ENCODE measurements around the gene SLC35F3. TPM values are rescaled to one million over a fixed set of nuclear protein-coding genes. Genes with fewer than 3 reads are reported as not detected.

The SLC35F3 gene
- polyA plus RNA-seq, 1 donor from 2014 or later: 13.9 TPM

DNA sequence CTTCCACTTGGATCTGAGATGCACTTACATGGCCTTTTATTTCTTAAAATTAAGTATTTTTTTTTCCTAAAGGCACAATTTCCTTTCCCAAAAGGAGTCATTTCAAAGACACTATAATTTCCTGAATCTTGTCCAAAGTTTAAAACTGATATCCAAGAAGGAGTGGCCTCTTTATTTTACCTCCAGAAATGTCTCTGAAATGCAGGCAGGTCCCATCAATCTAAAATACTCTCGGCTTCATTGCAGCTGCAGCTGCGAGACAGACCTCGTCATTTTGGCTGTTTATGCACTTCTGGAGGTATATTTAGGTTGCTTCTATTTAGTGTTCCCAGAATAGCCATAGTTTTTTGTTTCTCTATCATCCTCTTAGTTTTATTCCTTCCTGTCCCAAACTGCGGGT is 296.1 kb downstream of the SLC35F3 start:
- no peak overlapping the region for H3K27ac ChIP-seq (ENCODE audit: low read length)
- H3K9me3 ChIP-seq (ENCODE audit: low read length): no peaks in the 10 kb centered on the region
- no peaks in the 10 kb centered on the region for H3K36me3 ChIP-seq (ENCODE audit: insufficient read depth, low read length)
- H2AFZ ChIP-seq (ENCODE audit: low read depth, low read length): no peak overlapping the region
- no peaks in the 10 kb centered on the region for H4K20me1 ChIP-seq (ENCODE audit: insufficient read depth)
- no peak overlapping the region for H3K9ac ChIP-seq (ENCODE audit: low read length)
- H3K4me3 ChIP-seq (ENCODE audit: low read length): no peak overlapping the region
- no peaks in the 10 kb centered on the region for H3K79me2 ChIP-seq (replicated peaks; ENCODE audit: insufficient read depth, low read length)
- H3K4me2 ChIP-seq (ENCODE audit: low read length): no peak overlapping the region
- TF ChIP-seq EP300 (conservative IDR thresholded peaks at IDR 0.05; ENCODE audit: poor library complexity, severe bottlenecking) (no peak), POLR2AphosphoS5 (IDR thresholded peaks at IDR 0.05) (no peak), EZH2 (IDR thresholded peaks at IDR 0.05; ENCODE audit: borderline replicate concordance, insufficient read depth, low read length, poor library complexity, severe bottlenecking) (no peak), TAF1 (IDR thresholded peaks at IDR 0.05; ENCODE audit: low read depth) (no peak), MXI1 (conservative IDR thresholded peaks at IDR 0.05; ENCODE audit: poor library complexity, severe bottlenecking) (no peak)
- TF ChIP-seq, protein P1, sequence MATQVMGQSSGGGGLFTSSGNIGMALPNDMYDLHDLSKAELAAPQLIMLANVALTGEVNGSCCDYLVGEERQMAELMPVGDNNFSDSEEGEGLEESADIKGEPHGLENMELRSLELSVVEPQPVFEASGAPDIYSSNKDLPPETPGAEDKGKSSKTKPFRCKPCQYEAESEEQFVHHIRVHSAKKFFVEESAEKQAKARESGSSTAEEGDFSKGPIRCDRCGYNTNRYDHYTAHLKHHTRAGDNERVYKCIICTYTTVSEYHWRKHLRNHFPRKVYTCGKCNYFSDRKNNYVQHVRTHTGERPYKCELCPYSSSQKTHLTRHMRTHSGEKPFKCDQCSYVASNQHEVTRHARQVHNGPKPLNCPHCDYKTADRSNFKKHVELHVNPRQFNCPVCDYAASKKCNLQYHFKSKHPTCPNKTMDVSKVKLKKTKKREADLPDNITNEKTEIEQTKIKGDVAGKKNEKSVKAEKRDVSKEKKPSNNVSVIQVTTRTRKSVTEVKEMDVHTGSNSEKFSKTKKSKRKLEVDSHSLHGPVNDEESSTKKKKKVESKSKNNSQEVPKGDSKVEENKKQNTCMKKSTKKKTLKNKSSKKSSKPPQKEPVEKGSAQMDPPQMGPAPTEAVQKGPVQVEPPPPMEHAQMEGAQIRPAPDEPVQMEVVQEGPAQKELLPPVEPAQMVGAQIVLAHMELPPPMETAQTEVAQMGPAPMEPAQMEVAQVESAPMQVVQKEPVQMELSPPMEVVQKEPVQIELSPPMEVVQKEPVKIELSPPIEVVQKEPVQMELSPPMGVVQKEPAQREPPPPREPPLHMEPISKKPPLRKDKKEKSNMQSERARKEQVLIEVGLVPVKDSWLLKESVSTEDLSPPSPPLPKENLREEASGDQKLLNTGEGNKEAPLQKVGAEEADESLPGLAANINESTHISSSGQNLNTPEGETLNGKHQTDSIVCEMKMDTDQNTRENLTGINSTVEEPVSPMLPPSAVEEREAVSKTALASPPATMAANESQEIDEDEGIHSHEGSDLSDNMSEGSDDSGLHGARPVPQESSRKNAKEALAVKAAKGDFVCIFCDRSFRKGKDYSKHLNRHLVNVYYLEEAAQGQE (IDR thresholded peaks at IDR 0.05; ENCODE audit: borderline replicate concordance): no peak
- TF ChIP-seq, protein P2, sequence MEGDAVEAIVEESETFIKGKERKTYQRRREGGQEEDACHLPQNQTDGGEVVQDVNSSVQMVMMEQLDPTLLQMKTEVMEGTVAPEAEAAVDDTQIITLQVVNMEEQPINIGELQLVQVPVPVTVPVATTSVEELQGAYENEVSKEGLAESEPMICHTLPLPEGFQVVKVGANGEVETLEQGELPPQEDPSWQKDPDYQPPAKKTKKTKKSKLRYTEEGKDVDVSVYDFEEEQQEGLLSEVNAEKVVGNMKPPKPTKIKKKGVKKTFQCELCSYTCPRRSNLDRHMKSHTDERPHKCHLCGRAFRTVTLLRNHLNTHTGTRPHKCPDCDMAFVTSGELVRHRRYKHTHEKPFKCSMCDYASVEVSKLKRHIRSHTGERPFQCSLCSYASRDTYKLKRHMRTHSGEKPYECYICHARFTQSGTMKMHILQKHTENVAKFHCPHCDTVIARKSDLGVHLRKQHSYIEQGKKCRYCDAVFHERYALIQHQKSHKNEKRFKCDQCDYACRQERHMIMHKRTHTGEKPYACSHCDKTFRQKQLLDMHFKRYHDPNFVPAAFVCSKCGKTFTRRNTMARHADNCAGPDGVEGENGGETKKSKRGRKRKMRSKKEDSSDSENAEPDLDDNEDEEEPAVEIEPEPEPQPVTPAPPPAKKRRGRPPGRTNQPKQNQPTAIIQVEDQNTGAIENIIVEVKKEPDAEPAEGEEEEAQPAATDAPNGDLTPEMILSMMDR (IDR thresholded peaks at IDR 0.05; ENCODE audit: poor library complexity, severe bottlenecking): no peak
- H3K27me3 ChIP-seq (ENCODE audit: insufficient read depth, low read depth, low read length): no peaks in the 10 kb centered on the region
- no peaks in the 10 kb centered on the region for H3K9me2 ChIP-seq (ENCODE audit: insufficient read depth, low read length)
- no peaks in the 10 kb centered on the region for H3F3A ChIP-seq (ENCODE audit: insufficient read depth, low read length, poor library complexity, severe bottlenecking)

DNA sequence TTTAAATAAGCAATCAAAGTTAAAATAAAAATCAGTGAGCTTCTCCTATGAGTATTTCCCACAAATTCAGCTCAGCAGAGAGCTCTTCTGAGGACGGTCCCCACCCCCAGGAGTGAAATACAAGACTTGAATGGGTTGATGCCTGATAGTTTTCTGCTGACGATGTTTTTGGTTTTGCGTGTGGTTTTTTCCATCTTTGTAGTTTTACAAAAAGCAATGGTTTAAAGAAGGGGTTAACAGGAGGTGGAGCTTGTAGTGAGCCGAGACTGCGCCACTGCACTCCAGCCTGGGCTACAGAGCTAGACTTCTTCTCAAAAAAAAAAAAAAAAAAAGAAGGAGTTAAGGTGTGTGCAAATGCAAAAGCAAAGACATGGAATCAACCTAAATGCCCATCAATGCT is 297.1 kb downstream of the SLC35F3 start:
- Histone ChIP-seq H3K9me3 (ENCODE audit: low read length) (no peaks in the 10 kb centered on the region), H3F3A (ENCODE audit: insufficient read depth, low read length, poor library complexity, severe bottlenecking) (no peaks in the 10 kb centered on the region), H3K27ac (ENCODE audit: low read length) (no peak overlapping the region), H3K9me2 (ENCODE audit: insufficient read depth, low read length) (no peaks in the 10 kb centered on the region), H3K27me3 (ENCODE audit: insufficient read depth, low read depth, low read length) (no peaks in the 10 kb centered on the region), H3K4me3 (ENCODE audit: low read length) (no peak overlapping the region), H3K36me3 (ENCODE audit: insufficient read depth, low read length) (no peaks in the 10 kb centered on the region), H3K9ac (ENCODE audit: low read length) (no peak overlapping the region), H2AFZ (ENCODE audit: low read depth, low read length) (no peak overlapping the region), H3K4me2 (ENCODE audit: low read length) (no peak overlapping the region), H3K79me2 (replicated peaks; ENCODE audit: insufficient read depth, low read length) (no peaks in the 10 kb centered on the region), H4K20me1 (ENCODE audit: insufficient read depth) (no peaks in the 10 kb centered on the region)
- TF ChIP-seq EP300 (conservative IDR thresholded peaks at IDR 0.05; ENCODE audit: poor library complexity, severe bottlenecking): no peak
- TF ChIP-seq RAD21 (conservative IDR thresholded peaks at IDR 0.05): no peak
- TF ChIP-seq SMC3 (conservative IDR thresholded peaks at IDR 0.05; ENCODE audit: poor library complexity): no peak
- no peak for TF ChIP-seq MXI1 (conservative IDR thresholded peaks at IDR 0.05; ENCODE audit: poor library complexity, severe bottlenecking)
- TF ChIP-seq, protein P2 (IDR thresholded peaks at IDR 0.05; ENCODE audit: poor library complexity, severe bottlenecking): no peak
- TF ChIP-seq EZH2 (IDR thresholded peaks at IDR 0.05; ENCODE audit: borderline replicate concordance, insufficient read depth, low read length, poor library complexity, severe bottlenecking): no peak
- TF ChIP-seq POLR2AphosphoS5 (IDR thresholded peaks at IDR 0.05): no peak
- TF ChIP-seq, protein P1 (IDR thresholded peaks at IDR 0.05; ENCODE audit: borderline replicate concordance): no peak
- TF ChIP-seq TAF1 (IDR thresholded peaks at IDR 0.05; ENCODE audit: low read depth): no peak
